HG03565 (cell line): Measurements from ENCODE around the gene LRP6.
A peak's percentile ranks its signal among the peaks of the same experiment; 100 is the strongest.
"Not testable (repeated sequence)": the region's sequence is repeated elsewhere in the genome, so short reads cannot be mapped to it uniquely, and the experiment has no call there.

Experiments used
- ATAC-seq: cut with Tn5 transposase; IDR thresholded peaks from one replicate; pipeline ENCODE4 v1.9.1; 2021; ENCODE audit warnings: mild to moderate bottlenecking, moderate library complexity; ENCODE audit not compliant: unreplicated experiment

LRP6 gene

DNA sequence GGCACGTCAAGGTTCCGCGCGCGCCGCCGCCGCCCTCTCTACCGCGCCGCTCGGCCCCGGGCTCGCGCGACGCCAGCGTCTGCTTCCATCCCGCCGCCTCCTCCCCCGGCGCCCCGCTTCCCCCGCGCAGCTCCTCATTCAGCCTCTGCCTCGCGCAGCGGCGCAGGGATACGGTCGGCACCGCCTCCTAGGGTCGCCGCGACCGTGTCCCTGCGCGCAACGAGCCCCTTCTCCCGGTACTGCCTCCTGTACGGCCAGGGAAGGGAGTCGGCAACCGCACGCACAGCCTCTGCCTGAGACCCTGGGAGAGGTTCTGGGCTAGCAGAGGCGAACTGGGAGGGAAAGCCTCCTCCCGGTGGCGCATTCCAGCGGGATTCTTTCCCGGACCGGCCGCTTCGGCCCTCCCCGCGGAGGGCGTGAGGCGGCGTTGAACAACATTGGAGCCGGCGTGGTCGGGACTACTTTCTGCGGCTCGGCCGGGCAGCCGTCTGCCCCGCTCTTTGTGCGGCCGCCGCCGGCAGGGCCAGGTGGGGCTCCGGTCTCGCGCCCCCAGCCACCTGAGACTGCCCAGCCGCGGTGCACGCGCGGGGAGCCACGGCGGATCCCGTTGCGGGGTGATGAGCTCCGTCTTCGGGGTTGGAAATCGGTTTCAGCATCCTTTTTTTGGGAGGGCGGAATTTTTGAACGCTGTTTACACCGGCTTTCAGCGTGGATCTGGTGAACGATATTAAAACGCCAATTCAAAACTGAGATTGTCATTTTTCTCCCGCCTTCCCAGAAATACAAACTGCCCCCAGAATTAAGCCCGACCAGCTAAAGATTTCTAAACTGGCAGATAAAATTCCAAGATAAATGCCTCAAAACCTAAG, at the start of gene LRP6:
Gene LRP6, minus strand, starts transcription at position 172 of the 869 bp plus-strand sequence. CDS start 309 bp downstream, outside the sequence.
- peak; percentile 78 for ATAC-seq

DNA sequence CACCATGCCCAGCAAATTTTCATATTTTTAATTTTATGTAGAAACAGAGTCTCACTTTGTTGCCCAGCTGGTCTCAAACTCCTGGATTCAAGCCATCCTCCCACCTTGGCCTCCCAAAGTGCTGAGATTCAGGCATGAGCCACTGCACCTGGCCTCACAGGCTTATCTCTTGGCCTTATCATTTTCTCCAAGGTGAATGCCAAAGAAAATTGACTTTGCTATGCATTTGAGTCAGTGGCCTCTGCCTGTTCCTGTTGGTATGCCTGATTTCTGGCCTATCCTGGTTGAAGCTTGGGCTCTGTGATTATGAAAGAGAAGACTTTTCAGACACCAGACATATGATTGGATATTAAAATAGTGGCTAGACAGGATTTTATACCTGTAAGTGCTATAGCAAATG, 49.0 kb upstream of the LRP6 start:
- ATAC-seq: no peak

DNA sequence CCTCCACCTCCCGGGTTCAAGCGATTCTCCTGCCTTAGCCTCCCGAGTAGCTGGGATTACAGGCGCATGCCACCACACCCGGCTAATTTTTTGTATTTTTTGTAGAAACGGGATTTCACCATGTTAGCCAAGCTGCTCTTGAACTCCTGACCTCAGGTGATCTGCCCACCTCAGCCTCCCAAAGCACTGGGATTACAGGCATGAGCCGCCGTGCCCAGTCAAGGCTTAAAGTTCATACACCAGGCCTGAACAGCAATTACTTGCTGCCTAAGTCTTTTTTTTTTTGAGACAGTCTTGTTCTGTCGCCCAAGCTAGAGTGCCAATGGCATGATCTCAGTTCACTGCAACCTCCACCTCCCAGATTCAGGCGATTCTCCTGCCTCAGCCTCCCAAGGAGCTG, 43.9 kb upstream of the LRP6 start:
- ATAC-seq: not testable (repeated sequence)

DNA sequence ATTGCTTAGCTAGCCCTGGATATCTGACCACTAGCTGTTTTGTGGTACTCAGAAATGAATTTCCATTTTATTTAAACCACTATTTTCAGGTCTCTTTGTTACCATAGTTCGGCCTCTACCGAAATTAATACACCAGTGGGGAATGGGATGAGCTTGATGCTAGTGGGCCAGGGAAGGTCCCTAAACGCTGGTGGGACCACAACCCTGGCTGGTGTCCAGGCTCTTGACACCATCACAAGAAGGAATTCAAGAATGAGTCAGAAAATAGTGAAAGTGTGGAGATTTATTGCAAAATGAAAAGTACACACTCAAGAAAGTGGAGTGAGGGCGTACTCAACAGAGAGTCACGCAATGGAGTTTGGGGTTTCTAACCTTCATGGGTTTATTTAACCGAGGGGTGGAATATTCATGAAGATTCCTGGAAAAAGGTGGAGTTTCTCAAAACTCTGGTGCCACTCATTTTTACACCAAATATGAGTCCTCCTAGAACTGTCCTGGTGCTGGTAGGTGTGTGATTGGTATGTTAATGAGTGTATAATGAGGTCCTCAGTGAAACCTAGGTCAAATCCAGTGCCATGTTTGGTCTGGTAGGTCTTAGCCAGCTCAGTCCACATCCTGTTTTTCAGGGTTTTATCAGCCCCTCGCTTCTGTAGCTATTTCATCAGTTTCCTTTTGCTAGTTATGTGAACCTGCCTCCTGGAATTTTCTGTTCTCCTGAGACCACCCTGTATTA, 38.9 kb upstream of the LRP6 start:
- ATAC-seq: no peak

DNA sequence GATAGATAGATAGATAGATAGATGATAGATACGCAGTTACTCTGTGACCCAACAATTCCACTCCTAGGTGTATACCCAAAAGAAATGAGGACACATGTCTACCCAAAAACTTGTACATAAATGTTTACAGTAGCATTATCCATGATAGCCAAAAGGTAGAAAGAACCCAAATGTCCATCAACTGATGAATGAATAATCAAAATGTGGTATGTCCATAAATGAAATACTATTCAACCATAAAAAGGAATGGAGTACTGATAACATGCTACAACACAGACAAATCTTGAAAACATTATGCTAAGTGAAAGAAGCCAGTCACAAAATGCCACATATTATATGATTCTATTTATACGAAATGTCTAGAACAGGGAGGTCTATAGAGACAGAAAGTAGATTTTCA, 36.1 kb upstream of the LRP6 start:
- no peak for ATAC-seq

DNA sequence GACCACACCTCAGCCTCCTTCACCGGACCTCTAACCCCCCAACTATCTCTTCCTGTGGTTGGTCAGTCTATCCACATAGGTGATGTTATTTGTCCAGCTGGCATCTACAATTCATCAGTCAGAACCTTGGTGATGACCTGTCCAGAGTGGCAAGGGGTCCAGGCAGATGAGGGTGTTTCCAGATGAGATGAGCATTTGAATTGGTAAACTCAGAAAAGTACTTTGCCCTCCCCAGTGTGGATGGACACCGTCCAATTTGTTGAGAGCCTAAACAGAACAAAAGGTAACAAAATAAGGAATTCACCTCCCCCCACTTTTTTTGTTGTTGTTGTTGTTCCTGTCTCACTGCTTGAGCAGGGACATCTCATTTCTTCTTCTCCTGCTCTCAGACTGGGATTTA, 34.3 kb upstream of the LRP6 start:
- no peak for ATAC-seq

DNA sequence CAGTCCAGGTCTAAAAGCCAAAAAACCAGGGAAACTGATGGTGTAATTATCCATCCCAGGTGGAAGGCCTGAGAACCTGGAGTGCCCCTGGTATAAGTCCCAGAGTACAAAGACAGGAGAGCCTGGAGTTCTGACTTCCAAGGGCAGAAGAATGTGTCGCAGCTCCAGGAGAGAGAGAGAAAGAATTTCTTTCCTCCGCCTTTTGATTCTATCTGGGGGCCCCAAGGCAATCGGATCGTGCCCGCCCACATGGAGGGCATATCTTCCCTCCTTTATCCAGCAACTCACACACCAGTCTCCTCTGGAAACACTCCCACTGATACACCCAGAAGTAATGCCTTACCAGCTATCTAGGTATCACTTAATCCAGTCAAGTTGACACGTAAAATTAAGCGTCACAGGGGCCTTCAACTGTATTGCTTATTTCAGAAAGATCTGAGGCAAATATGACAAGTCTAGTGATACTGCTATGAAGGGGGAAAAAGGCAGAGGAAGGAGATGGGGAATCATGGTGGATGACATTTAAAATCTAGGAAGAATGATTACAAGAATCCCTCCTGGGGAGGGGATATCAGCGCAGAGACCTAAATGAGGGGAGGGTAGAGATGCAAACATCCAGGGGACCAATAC, 30.5 kb upstream of the LRP6 start:
- ATAC-seq: no peak

DNA sequence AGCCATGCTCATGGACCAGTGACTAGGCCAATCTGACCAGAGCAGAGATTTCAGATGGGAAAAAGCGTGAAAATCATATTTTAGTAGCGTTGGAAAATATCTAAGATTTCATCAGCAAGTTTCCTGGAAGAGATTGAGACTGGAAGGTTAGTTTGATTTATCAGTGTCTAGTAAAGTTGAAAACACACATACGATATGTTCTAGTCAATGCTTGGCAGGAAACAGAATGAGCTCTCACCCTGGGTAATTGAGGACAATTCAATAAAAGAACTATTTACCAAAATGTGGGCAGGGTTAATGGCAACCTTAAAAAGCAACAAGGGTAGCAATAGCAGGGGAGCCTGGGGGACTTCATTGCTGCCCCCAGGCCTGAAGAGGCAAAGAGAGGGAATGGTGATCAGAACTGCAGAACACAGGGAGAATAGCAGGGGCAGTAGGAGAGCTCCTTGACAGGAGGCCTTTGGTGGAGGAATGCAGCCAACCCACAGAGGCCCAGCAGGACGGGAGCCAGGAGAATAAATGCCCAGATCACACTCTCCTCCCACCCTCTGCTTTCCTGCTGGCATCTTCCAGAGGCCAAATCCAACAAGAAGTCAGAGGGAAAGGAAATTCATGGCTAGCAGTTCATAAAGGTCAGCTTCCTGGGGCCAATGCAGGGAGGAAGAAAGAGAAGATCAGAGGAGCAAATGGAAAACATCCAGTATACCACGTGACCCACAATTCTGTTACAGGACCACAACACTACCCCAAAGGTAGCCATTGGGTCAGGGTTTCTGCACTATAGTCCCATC, 27.6 kb upstream of the LRP6 start:
- ATAC-seq: no peak

DNA sequence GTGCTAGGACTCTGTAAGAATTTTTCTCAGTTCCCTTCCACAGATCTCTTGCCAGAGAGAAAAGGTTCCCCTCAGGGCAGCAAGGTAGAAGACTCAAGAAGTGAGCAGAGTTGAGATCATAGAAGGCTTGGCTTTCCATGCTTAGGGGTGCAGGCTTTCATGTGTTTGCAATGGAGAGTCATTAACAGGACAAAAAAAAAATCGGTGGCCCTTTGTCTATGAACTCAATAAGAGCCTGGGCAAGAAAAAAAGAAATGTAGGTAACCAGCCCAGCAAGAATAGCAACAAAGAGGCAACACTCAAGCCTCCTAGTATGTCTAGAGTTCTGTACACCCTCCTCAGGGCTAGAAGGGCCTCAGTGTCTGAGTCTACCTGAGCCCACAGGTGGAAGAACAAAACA, 23.4 kb upstream of the LRP6 start:
- ATAC-seq: no peak

DNA sequence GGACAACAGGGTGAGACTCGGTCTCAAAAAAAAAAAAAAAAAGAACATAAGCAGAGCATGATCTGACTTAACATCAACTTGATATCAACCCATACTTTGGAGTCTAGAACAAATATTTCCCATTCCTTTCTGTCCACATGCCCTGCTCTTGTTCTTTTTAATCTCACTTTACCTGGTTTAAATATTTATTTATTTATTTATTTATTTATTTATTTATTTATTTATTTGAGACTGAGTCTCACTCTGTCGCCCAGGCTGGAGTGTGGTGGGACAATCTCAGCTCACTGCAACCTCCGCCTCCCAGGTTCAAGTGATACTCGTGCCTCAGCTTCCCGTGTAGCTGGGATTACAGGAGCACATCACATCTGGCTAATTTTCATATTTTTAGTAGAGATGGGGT, 19.6 kb upstream of the LRP6 start:
- no peak for ATAC-seq

DNA sequence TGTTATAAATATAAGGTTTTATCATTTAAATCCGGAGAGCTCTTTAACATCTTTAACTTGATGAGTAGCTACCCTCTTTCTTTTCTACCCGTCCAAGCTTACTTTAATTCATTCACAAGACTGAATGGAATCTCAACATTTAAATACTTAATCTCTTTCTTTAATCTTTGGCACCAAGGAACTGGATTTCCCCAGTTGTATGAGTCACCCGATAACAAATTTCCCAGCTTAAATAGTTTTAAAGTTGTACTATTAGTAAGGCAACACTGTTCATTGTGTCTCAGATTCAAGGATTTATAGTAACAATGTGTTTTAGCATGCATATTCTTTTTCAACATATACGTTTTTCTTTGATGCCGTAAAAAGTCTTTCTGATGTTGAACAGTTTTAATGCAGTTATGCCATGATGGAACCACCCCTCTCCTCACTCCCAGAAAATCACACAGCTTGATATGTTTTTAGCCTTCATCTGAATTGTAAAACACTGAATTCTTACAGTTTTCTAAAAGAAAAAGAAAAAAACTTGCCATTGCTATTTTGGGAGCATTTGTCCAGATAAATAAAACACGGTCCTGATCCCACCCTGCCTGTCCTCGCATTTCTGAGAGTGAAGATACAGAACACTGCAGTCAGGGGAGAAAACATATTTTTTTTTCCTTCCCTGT, 16.0 kb upstream of the LRP6 start:
- no peak for ATAC-seq

DNA sequence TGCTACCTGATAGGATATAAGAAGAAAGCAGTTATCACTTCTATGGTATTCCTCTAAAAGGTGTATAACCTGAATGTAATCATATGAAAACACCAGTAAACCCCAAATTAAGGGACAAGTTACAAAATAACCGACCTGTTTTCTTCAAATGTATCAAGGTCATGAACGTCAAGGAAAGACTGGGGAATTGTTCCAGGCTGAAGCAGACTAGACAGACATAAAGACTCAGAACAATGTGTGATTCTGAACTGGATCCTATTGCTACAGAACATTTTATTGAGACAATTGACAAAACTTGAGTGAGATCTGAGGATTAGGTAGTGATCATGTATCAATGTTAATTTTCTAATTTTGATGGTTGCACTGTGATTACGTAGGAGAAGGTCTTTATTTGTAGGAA, 15.4 kb upstream of the LRP6 start:
- ATAC-seq: no peak

DNA sequence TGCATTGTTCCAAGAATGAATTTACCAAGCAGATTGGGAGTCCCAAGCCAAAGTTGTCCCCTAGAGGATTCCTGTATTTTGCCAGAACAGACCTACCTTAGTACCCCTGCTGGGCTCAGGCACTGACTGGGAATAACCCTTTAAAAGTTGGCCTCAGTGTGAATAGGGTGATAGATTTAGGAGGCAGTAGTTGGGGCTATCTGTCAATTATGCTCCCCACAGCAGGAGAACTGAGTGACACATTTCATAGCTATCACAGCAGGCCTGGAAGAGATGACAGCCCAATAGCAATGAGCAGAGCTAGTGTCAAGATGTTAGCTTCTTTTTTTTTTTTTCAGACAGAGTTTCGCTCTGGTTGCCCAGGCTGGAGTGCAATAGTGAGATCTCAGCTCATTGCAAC, 14.3 kb upstream of the LRP6 start:
- ATAC-seq: no peak

DNA sequence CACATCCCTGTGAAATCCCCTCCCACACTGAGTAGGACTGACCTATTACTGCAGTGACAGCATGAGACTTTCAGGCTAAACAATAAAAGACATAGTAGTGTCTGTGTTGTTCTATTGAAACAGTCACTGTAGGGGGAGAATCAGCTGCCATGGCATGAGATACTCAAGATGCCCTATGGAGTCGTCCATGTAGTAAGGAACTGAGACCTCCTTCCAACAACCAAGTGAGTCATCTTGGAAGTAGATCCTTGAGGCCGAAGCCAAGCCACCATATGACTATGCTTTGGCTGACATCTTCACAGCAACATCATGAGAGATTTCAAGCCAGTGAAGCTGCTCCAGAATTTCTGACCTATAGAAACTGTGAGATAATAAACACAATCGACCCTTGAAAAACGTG, 12.1 kb upstream of the LRP6 start:
- no peak for ATAC-seq

DNA sequence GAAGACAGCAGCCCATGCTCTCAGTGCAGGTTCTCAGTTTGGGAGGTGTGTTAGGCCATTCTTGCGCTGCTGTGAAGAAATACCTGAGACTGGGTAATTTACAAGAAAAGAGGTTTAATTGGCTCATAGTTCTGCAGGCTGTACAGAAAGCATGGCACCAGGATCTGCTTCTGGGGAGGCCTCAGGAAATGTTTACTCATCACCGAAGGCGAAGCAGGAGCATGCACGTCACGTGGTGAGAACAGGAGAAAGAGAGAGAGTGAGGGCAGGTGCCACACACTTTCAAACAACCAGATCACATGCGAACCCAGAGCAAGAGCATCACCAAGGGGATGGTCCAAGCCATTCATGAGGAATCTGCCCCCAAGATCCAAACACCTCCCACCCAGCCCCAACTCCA, 9.0 kb upstream of the LRP6 start:
- no peak for ATAC-seq

DNA sequence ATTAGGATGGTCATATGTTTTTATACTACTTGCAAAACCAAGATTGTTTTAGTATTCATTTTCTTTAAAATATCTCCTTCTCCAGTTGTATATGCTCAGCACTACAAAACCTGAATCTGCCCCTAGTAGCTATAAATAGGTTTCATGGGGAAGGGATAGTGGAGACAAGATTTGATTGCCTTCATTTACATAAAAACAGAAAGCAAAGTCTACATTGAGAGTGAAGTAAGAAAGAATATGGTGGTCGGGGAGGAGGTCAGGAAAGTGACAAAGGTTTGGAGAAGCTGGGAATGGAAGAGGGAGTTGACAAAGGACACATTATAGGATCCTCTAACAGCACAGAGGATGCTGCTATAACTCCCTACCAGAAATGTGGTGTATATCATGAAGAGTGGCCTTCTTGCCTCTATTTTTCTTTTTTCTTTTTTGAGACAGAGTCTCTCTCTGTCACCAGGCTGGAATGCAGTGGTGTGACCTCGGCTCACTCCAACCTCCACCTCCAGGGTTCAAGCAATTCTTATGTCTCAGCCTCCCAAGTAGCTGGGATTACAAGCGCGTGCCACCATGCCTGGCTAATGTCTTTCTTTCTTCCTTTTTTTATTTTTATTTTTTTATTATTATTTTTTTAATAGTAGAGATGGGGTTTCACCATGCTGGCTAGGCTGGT, 6.6 kb upstream of the LRP6 start:
- ATAC-seq: no peak

DNA sequence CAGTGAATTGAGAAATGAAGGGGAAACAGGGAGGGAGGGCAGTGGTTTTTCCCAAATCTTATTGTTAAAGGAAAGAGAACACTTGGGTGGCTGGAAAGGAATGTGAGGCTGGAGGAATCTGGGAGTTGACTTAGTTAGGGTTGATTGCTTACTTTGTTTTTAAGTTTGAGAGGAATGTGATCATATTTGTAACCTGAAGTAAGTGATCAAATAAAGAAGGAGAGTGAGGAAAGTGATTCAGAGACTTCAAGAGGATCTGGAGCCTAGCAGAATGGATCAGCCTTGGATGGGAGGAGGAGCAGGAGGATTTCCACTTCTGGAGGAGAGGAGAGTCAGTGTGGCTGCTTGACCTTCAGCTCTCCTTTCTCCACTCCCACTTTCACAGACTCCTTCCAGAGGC, 6.0 kb upstream of the LRP6 start:
- ATAC-seq: no peak

DNA sequence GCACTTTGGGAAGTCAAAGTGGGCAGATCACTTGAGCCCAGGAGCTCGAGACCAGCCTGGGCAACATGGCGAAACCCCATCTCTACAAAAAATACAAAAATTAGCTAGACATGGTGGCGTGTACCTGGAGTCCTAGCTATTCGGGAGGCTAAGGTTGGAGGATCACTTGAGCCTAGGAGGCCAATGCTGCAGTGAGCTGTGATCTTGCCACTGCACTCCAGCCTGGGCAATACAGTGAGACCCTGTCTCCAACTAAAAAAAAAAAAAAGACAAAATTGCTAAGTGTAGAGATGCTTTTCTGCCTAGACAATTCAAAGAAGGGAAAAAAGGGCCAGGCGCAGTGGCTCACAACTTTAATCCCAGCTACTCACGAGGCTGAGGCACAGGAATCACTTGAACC, 3.4 kb upstream of the LRP6 start:
- ATAC-seq: no peak

DNA sequence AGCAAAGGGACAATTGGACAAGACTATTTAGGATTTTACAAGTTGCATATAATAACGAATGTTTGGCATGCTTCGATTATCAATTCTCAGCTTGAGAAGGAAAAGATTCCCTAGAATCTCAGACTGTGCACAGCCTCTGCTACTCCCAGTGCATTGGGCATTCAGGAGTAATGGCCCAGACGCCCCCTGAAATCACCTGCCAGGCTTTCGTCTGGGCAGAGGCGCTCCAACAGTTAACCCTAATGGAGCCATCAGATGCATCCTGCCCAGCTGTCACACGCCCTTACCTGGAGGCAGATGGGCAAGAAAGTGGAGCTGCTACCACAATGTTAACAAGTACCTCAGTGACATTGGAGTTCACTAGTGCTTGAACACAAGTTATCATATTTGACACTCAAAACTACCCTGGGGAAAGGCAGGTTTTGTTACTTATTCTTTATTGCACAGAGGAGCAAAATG, 927 bp upstream of the LRP6 start:
- no peak for ATAC-seq

DNA sequence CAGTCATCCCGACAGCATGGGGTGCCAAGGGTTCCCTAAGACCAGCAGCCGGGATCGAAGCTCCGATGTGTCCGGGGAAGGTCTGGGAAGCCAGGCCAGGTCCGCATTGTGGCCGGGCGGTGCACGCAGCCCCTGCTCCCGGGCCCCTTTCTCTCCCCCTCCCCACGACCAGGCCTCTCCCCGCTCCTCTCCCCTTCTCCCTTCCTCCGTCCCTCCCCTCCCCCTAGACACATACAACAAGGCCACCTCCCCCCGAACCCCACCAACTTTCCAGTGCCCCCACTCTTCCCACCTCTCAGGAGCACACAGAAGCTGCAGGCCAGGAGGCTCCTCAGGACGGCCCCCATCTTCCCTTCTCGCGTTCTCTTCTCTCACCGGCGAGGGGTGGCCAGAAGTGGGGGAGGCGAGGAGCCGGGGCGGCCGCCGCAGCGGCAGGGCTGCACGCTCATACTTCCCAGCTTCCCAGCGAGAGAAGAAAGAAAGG, 413 bp downstream of the LRP6 start:
- ATAC-seq: no peak
